OCI-LY1 (cell line): ENCODE data around the gene RUNX1.

Experiments
- H2AFZ ChIP-seq: fragments of 200-600 bp; sonication (generic), shearing (Covaris generic); 2 replicates; pipeline ENCODE4 v1.6.0; 2014; ENCODE audit warnings: antibody characterized with exemption, mild to moderate bottlenecking, low read length
- H3F3A ChIP-seq: fragments of 200-600 bp; sonication (generic), shearing (Covaris generic); 2 replicates; pipeline ENCODE4 v1.6.0; 2014; ENCODE audit warnings: mild to moderate bottlenecking, antibody characterized with exemption, low read length, moderate library complexity; ENCODE audit not compliant: insufficient read depth
- H3K27ac ChIP-seq: fragments of 200-600 bp; sonication (generic); 2 replicates; pipeline ENCODE4 v1.5.1; 2014; ENCODE audit warnings: low read length, mixed run types, mild to moderate bottlenecking, low read depth; ENCODE audit not compliant: poor library complexity, severe bottlenecking
- H3K27me3 ChIP-seq: fragments of 200-600 bp; sonication (generic); 2 replicates; pipeline ENCODE4 v1.6.0; 2014; ENCODE audit warnings: antibody characterized with exemption, mild to moderate bottlenecking, low read length, moderate library complexity; ENCODE audit not compliant: insufficient read depth
- H3K36me3 ChIP-seq: fragments of 200-600 bp; sonication (generic); 2 replicates; pipeline ENCODE4 v1.6.1; 2014; ENCODE audit warnings: mild to moderate bottlenecking, antibody characterized with exemption, low read length, moderate library complexity, mixed read lengths; ENCODE audit not compliant: insufficient read depth
- H3K4me1 ChIP-seq: fragments of 200-600 bp; sonication (generic); 2 replicates; pipeline ENCODE4 v1.5.1; 2014; ENCODE audit warnings: mild to moderate bottlenecking, low read length, moderate library complexity; ENCODE audit not compliant: insufficient read depth, severe bottlenecking
- H3K4me2 ChIP-seq: fragments of 200-600 bp; sonication (generic), shearing (Covaris generic); 2 replicates; pipeline ENCODE4 v1.6.1; 2014; ENCODE audit warnings: low read length
- H3K4me3 ChIP-seq: fragments of 200-600 bp; sonication (generic); 2 replicates; pipeline ENCODE4 v1.5.1; 2014; ENCODE audit warnings: low read length, low read depth, mild to moderate bottlenecking, mixed read lengths; ENCODE audit not compliant: poor library complexity, severe bottlenecking
- H3K79me2 ChIP-seq: fragments of 200-600 bp; shearing (Covaris generic); 2 replicates; pipeline ENCODE4 v1.6.1; 2016; ENCODE audit warnings: mixed run types, low read length, mixed read lengths; ENCODE audit not compliant: insufficient read depth
- H3K9ac ChIP-seq: fragments of 200-600 bp; sonication (generic), shearing (Covaris generic); 2 replicates; pipeline ENCODE4 v1.6.1; 2014; ENCODE audit warnings: mild to moderate bottlenecking, low read length, mixed read lengths
- H3K9me2 ChIP-seq: fragments of 200-600 bp; sonication (generic), shearing (Covaris generic); 2 replicates; pipeline ENCODE4 v1.6.1; 2014; ENCODE audit warnings: low read depth, mild to moderate bottlenecking, low read length, mixed read lengths
- H3K9me3 ChIP-seq: fragments of 200-600 bp; shearing (Covaris generic); 2 replicates; pipeline ENCODE4 v1.6.1; 2014; ENCODE audit warnings: low read length, mixed read lengths
- H4K20me1 ChIP-seq: fragments of 200-600 bp; sonication (generic), shearing (Covaris generic); 2 replicates; pipeline ENCODE4 v1.6.0; 2016; ENCODE audit warnings: mild to moderate bottlenecking, low read length; ENCODE audit not compliant: insufficient read depth
- CTCF ChIP-seq: fragments of 200-600 bp; sonication (generic), shearing (Covaris generic); IDR thresholded peaks from 2 replicates; pipeline ENCODE4 v1.5.1; 2017; ENCODE audit warnings: mild to moderate bottlenecking, antibody characterized with exemption, low read length, moderate library complexity, mixed read lengths
- EZH2 ChIP-seq: fragments of 200-600 bp; sonication (generic), shearing (Covaris generic); IDR thresholded peaks from 2 replicates; pipeline ENCODE4 v1.8.0; 2017; ENCODE audit warnings: borderline replicate concordance, mixed run types, mild to moderate bottlenecking, antibody characterized with exemption, low read length, moderate library complexity, mixed read lengths

RUNX1 gene

GRCh38 chr21:34809822-34810221 lies 239.3 kb downstream of the RUNX1 start:
- no peak overlapping the region for H3K27ac ChIP-seq
- H3K9me2 ChIP-seq = no peaks in the 10 kb centered on the region
- no peaks in the 10 kb centered on the region for H3K4me1 ChIP-seq
- H3K4me2 ChIP-seq = no peak overlapping the region
- H3F3A ChIP-seq = no peaks in the 10 kb centered on the region
- H3K4me3 ChIP-seq = no peak overlapping the region
- no peak overlapping the region for H2AFZ ChIP-seq
- H3K9me3 ChIP-seq = peaks cover 8% of the 10 kb centered on the region
- no peaks in the 10 kb centered on the region for H3K27me3 ChIP-seq
- no peak overlapping the region for H3K9ac ChIP-seq
- TF ChIP-seq EZH2 (no peak), CTCF (no peak)
- no peaks in the 10 kb centered on the region for H3K79me2 ChIP-seq
- H3K36me3 ChIP-seq = peaks cover 83% of the 10 kb centered on the region
- H4K20me1 ChIP-seq = no peaks in the 10 kb centered on the region

GRCh38 chr21:34808569-34809204 lies 240.4 kb downstream of the RUNX1 start:
- Histone ChIP-seq H3K27ac (no peak overlapping the region), H3K27me3 (no peaks in the 10 kb centered on the region), H3K4me2 (no peak overlapping the region), H2AFZ (no peak overlapping the region), H3K4me3 (no peak overlapping the region), H4K20me1 (no peaks in the 10 kb centered on the region), H3K9me3 (peaks cover 8% of the 10 kb centered on the region), H3K4me1 (no peaks in the 10 kb centered on the region), H3K36me3 (peaks cover 72% of the 10 kb centered on the region), H3K9ac (no peak overlapping the region), H3K79me2 (no peaks in the 10 kb centered on the region), H3K9me2 (no peaks in the 10 kb centered on the region), H3F3A (no peaks in the 10 kb centered on the region)
- TF ChIP-seq CTCF (no peak), EZH2 (no peak)

GRCh38 chr21:34807881-34808568 lies 241.1 kb downstream of the RUNX1 start:
- Histone ChIP-seq H3K4me2 (no peak overlapping the region), H3K9me2 (no peaks in the 10 kb centered on the region), H3K9me3 (peaks cover 8% of the 10 kb centered on the region), H3K27me3 (no peaks in the 10 kb centered on the region), H4K20me1 (no peaks in the 10 kb centered on the region), H3F3A (no peaks in the 10 kb centered on the region), H3K79me2 (no peaks in the 10 kb centered on the region), H3K36me3 (peaks cover 70% of the 10 kb centered on the region), H3K9ac (no peak overlapping the region), H2AFZ (no peak overlapping the region), H3K4me1 (no peaks in the 10 kb centered on the region), H3K27ac (no peak overlapping the region), H3K4me3 (no peak overlapping the region)
- no peak for TF ChIP-seq EZH2
- no peak for TF ChIP-seq CTCF
